Pancreas (tissue), 10 donors: ENCODE results near the gene MAP4K5. TPM values are rescaled to one million over a fixed set of nuclear protein-coding genes. Genes with fewer than 3 reads are reported as not detected.

ENCODE experiments used
- ATAC-seq, 4 donors: fragments of 200-7000 bp; cut with Tn5 transposase; one replicate each; pipeline versions ENCODE4 v1.8.0 to v1.9.1; 2020; ENCODE audit warnings: mild to moderate bottlenecking in 4 of 4, moderate library complexity in 4 of 4
- DNase-seq, 6 donors: peaks; one replicate each; pipeline ENCODE4 v3.0.0-alpha.2; 2020
- FAIRE-seq: peaks from 2 replicates; lab custom pipeline; 2012; peaks lifted over from hg19 to GRCh38; lab: Jason Lieb, UNC
- H3K27ac ChIP-seq, 4 donors: fragments of 200-600 bp; sonication (generic); 1 replicate in 3 of 4; 2 replicates in 1 of 4; pipeline versions ENCODE4 v1.5.0 to v1.8.0; 2020
- H3K27me3 ChIP-seq, 4 donors: fragments of 200-600 bp; one replicate each; pipeline ENCODE4 v1.8.0; 2021
- H3K36me3 ChIP-seq, 3 donors: fragments of 200-600 bp; sonication (generic) in 1 of 3; one replicate each; pipeline versions ENCODE4 v1.5.0 to v1.8.0; 2020 to 2021
- H3K4me1 ChIP-seq, 3 donors: fragments of 200-600 bp; one replicate each; pipeline ENCODE4 v1.8.0; 2021
- H3K4me3 ChIP-seq, 4 donors: fragments of 200-600 bp; sonication (generic) in 2 of 4; one replicate each; pipeline versions ENCODE4 v1.5.0 to v1.8.0; 2020 to 2021
- H3K9me3 ChIP-seq, 4 donors: fragments of 200-600 bp; one replicate each; pipeline ENCODE4 v1.8.0; 2021
- CTCF ChIP-seq, 4 donors: fragments of 200-600 bp; sonication (generic) in 3 of 4; IDR thresholded peaks; one replicate each; pipeline versions ENCODE4 v1.5.0 to v1.8.0; 2021; ENCODE audit warnings: antibody characterized with exemption in 4 of 4
- WGBS, 2 donors: extraction: QIAGEN DNeasy Blood & Tissue Kit; methylation state at CpG; one replicate each; pipeline ENCODE4 v1.1.7; 2013; 5-methylcytosine and 5-hydroxymethylcytosine counted together
- intact Hi-C, 3 donors: fragments of 100-400 bp; cut with DNase I; formaldehyde crosslinking; loops; one replicate each; pipeline versions ENCODE4 v1.11.1 to v1.14.2; 2022
- polyA plus RNA-seq, 2 donors: library from polyadenylated mRNA; stranded (reverse); fragments of 200-250 nt; gene quantifications; one replicate each; pipeline ENCODE4 v1.2.3, GENCODE V29; 2013
- total RNA-seq, 6 donors: library from RNA; stranded (reverse); fragmentation: NEBNext Ultra II Directional in 4 of 6; extraction: Animal tissue kit (Norgen Biotek cat#: 25700) in 4 of 6; gene quantifications; one replicate each; pipeline versions ENCODE4 v1.2.1 to v1.2.4, GENCODE V29; 2021 to 2023
- donor health status: healthy with polysubstance abuse.
- donor health status: DM: no; HTN: no; CAD: no; lungs with moderate emphysema.
- donor health status: DM: no; HTN: no; CAD: no.
- donor health status: control.
- donor health status: control.
- donor health status: Bipolar disorder and iron deficiency.
- donor health status: DM: yes; HTN: yes; CAD: no.
- donor health status: DM: no; HTN: no; CAD: no.
- donor health status: DM: no; HTN: no; CAD: no.
- donor health status: DM: yes; HTN: yes; CAD: no.

MAP4K5 gene
- total and polyA plus RNA-seq, 8 donors = 12.6 to 28.6 (median 21.0) TPM

DNA sequence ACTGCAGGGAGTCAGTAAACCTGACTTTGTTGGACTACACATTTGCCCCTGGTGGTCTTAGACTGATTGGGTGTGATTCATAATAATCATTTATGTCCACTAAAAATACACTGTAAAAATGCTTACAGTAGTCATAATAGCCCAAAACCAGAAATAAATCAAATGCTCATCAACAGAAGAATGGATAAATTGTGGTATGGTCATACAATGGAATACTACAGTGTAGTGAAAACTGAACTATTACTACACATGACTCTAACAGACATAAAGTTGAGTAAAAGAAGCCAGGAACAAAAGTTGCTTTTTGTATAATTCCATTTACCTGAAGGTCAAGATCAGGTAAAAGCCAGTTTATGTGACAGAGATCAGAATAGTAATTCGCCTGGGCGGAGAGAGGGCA, 78.5 kb downstream of the MAP4K5 start:
- FAIRE-seq = no peak
- Histone ChIP-seq H3K27ac (no peak overlapping the region), H3K4me3 (no peak overlapping the region), H3K27me3 (no peaks in the 10 kb centered on the region), H3K36me3 (peaks cover 0 to 26% (median 0%) of the 10 kb centered on the region in 3 donors), H3K9me3 (no peaks in the 10 kb centered on the region), H3K4me1 (no peaks in the 10 kb centered on the region)
- intact Hi-C loops = no loop called here
- DNase-seq = no peak
- WGBS, 2 donors = 97 to 98% methylated on average over 2 of the region's 2 CpGs
- no peak for TF ChIP-seq CTCF (IDR thresholded peaks at IDR 0.05)
- ATAC-seq = no peak

GRCh38 chr14:50452979-50453705, 79.2 kb downstream of the MAP4K5 start:
- no peak for FAIRE-seq
- Histone ChIP-seq H3K4me1 (no peaks in the 10 kb centered on the region), H3K4me3 (no peak overlapping the region), H3K36me3 (peaks cover 0 to 26% (median 0%) of the 10 kb centered on the region in 3 donors), H3K27me3 (no peaks in the 10 kb centered on the region), H3K9me3 (no peaks in the 10 kb centered on the region), H3K27ac (no peak overlapping the region)
- TF ChIP-seq CTCF (IDR thresholded peaks at IDR 0.05) = no peak
- intact Hi-C loops = no loop called here
- DNase-seq = peak in 1 of 6 donors; percentile 14
- peak; percentile 54 to 87 (median 80) for ATAC-seq
- WGBS, 2 donors = 54 to 58% methylated on average over 3 of the region's 3 CpGs

GRCh38 chr14:50452296-50452695, 80.1 kb downstream of the MAP4K5 start:
- no peaks in the 10 kb centered on the region for H3K9me3 ChIP-seq
- 74 to 95% methylated on average over 1 of the region's 1 CpG for WGBS, 2 donors
- peaks cover 0 to 7% (median 4%) of the 10 kb centered on the region in 3 donors for H3K4me1 ChIP-seq
- peaks cover 0 to 26% (median 0%) of the 10 kb centered on the region in 3 donors for H3K36me3 ChIP-seq
- intact Hi-C loops = no loop called here
- no peaks in the 10 kb centered on the region for H3K27me3 ChIP-seq
- no peak overlapping the region for H3K4me3 ChIP-seq
- ATAC-seq = no peak
- TF ChIP-seq CTCF (IDR thresholded peaks at IDR 0.05) = no peak
- no peak for FAIRE-seq
- no peak overlapping the region for H3K27ac ChIP-seq
- DNase-seq = no peak

DNA sequence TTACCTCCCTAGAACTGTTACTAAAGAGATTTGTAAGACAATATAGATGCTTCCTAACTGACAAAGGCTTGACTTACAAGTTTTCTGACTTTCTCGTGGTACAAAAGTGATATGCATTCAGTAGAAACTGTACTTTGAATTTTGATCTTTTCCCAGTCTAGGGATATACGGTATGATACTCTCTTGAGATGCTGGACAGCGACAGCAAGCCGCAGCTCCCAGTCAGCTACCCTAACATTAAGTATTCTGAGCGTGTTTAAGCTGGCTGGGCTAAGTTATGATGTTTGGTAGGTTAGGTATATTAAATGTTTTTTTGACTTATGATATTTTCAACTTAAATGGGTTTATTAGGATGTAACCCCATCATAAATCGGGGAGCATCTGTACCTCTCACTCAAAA, 80.5 kb downstream of the MAP4K5 start:
- Histone ChIP-seq H3K9me3 (no peaks in the 10 kb centered on the region), H3K27me3 (no peaks in the 10 kb centered on the region), H3K4me1 (peaks cover 0 to 12% (median 5%) of the 10 kb centered on the region in 3 donors), H3K4me3 (no peak overlapping the region), H3K36me3 (peaks cover 0 to 26% (median 0%) of the 10 kb centered on the region in 3 donors), H3K27ac (no peak overlapping the region)
- intact Hi-C loops = no loop called here
- 93 to 96% methylated on average over 6 of the region's 6 CpGs for WGBS, 2 donors
- FAIRE-seq (no peak), DNase-seq (no peak), ATAC-seq (no peak)
- no peak for TF ChIP-seq CTCF (IDR thresholded peaks at IDR 0.05)

DNA sequence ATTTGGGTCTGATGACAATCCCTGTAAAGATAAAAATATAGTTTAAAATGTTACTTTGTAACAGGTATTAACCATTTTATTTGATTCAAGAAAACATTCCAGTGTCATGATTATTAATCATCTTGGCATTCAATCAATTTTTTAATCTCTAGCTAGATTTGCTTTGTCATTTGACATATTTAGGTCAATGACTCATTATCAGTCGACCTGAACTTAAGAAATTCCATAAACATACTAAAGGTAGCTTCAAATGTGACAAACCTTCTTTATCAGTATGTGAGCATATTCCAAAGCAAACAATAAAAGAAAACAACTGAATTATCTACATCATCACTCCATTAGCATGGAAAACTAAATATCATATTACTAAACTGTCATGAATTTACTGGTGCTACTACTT, 84.9 kb downstream of the MAP4K5 start:
- no peak overlapping the region for H3K4me3 ChIP-seq
- peaks cover under 1 to 15% (median 5%) of the 10 kb centered on the region in 3 donors for H3K4me1 ChIP-seq
- WGBS, 2 donors = 5 to 8% methylated on average over 1 of the region's 1 CpG
- FAIRE-seq = peak; percentile 37
- no peak for TF ChIP-seq CTCF (IDR thresholded peaks at IDR 0.05)
- H3K36me3 ChIP-seq = peaks cover 0 to 18% (median 0%) of the 10 kb centered on the region in 3 donors
- no peaks in the 10 kb centered on the region for H3K9me3 ChIP-seq
- DNase-seq = no peak
- ATAC-seq = peak; percentile 50 to 72 (median 64)
- no peak overlapping the region for H3K27ac ChIP-seq
- H3K27me3 ChIP-seq = no peaks in the 10 kb centered on the region
- intact Hi-C loops = no loop called here
